Rectal smooth muscle tissue (tissue), 1 donor: Measurements from ENCODE around the gene CBL.
"Not testable (repeated sequence)": the region's sequence is repeated elsewhere in the genome, so short reads cannot be mapped to it uniquely, and the experiment has no call there.

ENCODE experiments used
- H3K27ac ChIP-seq: one replicate; pipeline ENCODE4 v1.7.0; 2013; ENCODE audit warnings: low read depth, low read length, inconsistent platforms
- H3K27me3 ChIP-seq: one replicate; pipeline ENCODE4 v1.7.0; 2013; ENCODE audit warnings: low read length; ENCODE audit not compliant: control insufficient read depth, insufficient read depth
- H3K36me3 ChIP-seq: one replicate; pipeline ENCODE4 v1.7.0; 2013; ENCODE audit warnings: low read length; ENCODE audit not compliant: control insufficient read depth, insufficient read depth
- H3K4me1 ChIP-seq: one replicate; pipeline ENCODE4 v1.7.0; 2013; ENCODE audit warnings: low read length; ENCODE audit not compliant: control insufficient read depth, insufficient read depth
- H3K4me3 ChIP-seq: one replicate; pipeline ENCODE4 v1.7.0; 2013; ENCODE audit warnings: low read length
- H3K9ac ChIP-seq: one replicate; pipeline ENCODE4 v1.7.0; 2013; ENCODE audit warnings: low read length

The CBL gene

DNA sequence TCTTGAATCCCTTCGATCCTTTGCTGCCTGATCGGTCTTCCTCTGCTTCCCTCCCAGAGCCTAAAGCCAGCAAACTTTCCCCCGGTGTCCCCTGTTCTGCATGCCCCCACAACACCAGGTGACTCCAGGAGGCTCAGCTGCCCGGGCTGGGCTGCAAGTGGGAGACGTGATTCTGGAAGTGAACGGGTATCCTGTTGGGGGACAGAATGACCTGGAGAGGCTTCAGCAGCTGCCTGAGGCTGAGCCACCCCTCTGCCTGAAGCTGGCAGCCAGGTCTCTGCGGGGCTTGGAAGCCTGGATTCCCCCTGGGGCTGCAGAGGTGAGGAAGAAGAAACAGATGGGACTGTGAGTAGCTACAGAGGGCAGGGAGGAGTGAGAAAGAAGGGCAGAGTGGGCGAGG lies 17.3 kb upstream of the CBL start:
- Histone ChIP-seq H3K4me1 (no peaks in the 10 kb centered on the region), H3K27ac (no peak overlapping the region), H3K9ac (no peak overlapping the region), H3K4me3 (no peak overlapping the region), H3K36me3 (no peaks in the 10 kb centered on the region), H3K27me3 (no peaks in the 10 kb centered on the region)

DNA sequence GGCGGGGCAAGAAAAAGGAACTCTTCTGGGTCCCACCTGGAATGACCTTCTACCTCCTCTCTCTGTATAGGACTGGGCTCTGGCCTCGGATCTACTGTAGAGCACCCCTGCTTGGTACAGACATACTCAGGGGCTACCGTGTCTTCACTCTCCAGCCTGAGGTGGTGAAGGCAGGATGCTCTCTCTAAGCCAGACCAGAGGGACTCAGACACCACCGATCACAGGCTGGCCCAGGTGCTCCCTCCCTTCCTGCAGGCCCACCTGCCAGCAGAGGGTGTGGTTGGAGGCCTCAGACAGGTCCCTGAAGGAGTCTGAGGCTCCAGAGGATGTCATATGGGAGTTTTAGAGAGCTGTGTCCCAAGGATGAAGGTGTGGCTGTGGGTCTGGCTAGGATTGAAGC lies 16.7 kb upstream of the CBL start:
- no peaks in the 10 kb centered on the region for H3K4me1 ChIP-seq

DNA sequence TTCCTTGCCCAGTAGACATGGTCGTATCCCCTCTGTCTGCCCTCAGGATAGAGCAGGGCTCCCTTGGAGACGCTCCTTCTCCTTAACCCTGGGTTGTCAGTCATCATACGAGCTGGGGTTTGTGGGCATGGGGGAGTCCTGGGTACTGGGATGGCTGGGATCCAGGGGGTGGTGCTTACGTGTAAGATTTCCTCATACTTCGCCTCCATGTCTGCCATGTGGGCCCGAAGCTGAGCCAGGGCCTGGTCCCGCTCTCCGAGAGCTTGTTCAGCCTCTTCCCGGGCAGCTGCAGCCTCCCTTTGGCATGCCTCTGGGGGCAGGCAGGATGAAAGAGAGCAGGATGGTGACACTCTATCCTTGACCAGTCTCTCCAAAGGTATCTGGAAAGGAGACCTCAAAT lies 15.6 kb upstream of the CBL start:
- H3K4me1 ChIP-seq: no peaks in the 10 kb centered on the region
- no peak overlapping the region for H3K9ac ChIP-seq
- no peak overlapping the region for H3K4me3 ChIP-seq
- H3K27me3 ChIP-seq: no peaks in the 10 kb centered on the region
- no peak overlapping the region for H3K27ac ChIP-seq
- H3K36me3 ChIP-seq: no peaks in the 10 kb centered on the region

More for the DNA sequence above, 16.7 kb upstream of the CBL start:
- no peak overlapping the region for H3K4me3 ChIP-seq
- H3K9ac ChIP-seq: no peak overlapping the region
- no peaks in the 10 kb centered on the region for H3K27me3 ChIP-seq
- H3K27ac ChIP-seq: no peak overlapping the region
- H3K36me3 ChIP-seq: no peaks in the 10 kb centered on the region

DNA sequence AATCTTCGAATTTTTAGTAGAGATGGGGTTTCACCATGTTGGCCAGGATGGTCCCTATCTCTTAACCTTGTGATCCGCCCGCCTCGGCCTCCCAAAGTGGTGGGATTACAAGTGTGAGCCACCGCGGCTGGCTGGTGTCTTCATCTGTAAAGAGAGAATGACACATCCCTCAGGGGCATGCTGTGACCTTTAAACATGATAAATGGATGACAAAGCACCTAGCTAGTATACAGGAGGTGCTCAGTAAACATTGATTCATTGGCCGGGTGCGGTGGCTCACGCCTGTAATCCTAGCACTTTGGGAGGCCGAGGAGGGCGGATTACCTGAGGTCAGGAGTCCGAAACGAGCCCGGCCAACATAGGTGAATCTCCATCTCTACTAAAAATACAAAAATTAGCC lies 14.9 kb upstream of the CBL start:
- not testable (repeated sequence) for H3K27me3 ChIP-seq, H3K4me1 ChIP-seq, H3K27ac ChIP-seq, H3K36me3 ChIP-seq, H3K9ac ChIP-seq, H3K4me3 ChIP-seq

GRCh38 chr11:119192111-119192510 lies 14.0 kb upstream of the CBL start:
- Histone ChIP-seq H3K36me3 (no peaks in the 10 kb centered on the region), H3K9ac (no peak overlapping the region), H3K27ac (no peak overlapping the region), H3K27me3 (no peaks in the 10 kb centered on the region), H3K4me3 (no peak overlapping the region), H3K4me1 (no peaks in the 10 kb centered on the region)

DNA sequence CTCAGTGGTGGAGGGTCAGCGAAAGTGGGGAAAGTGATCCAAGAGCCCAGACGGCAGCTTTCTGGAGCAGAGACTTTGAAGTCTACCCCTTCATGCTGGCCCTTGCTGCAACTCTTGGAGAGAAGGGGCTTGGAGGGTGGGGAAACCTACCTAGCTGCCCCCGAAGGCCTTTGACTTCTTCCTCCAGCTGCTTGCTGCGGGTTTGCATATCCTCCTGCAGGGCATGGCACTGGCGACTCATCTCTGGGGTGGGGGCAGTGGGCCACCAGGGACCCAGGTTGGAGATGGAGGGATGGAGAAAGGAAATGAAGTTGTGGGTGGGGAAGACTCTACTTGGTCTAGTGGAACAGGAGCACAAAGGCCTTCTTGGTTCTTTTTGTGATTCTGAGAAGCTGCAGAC lies 13.1 kb upstream of the CBL start:
- H3K27ac ChIP-seq: no peak overlapping the region
- no peak overlapping the region for H3K9ac ChIP-seq
- no peak overlapping the region for H3K4me3 ChIP-seq
- H3K36me3 ChIP-seq: no peaks in the 10 kb centered on the region
- no peaks in the 10 kb centered on the region for H3K4me1 ChIP-seq
- H3K27me3 ChIP-seq: no peaks in the 10 kb centered on the region

DNA sequence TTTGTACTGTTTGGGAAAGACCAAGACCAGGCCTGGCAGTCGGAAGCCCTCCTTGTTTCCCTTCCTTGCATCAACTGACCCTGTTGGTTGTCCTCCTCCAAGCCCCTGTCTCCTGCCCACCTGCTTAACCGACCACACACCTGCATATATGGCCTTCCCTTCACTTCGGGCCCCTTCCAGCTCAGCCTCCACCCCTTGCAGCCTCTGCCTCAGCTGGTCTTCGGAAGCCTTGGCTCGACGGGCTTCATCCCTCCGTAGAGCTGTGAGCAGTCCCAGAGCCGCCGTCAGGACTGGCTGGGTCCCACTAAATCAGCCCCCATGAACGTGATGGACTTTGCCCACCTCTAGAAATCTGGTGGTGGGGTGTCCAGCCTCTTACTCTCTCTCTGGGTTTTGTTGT lies 12.5 kb upstream of the CBL start:
- H3K4me1 ChIP-seq: no peaks in the 10 kb centered on the region
- no peak overlapping the region for H3K9ac ChIP-seq
- no peak overlapping the region for H3K4me3 ChIP-seq
- H3K27me3 ChIP-seq: no peaks in the 10 kb centered on the region
- no peaks in the 10 kb centered on the region for H3K36me3 ChIP-seq
- no peak overlapping the region for H3K27ac ChIP-seq

- Histone ChIP-seq H3K4me3 (no peak overlapping the region), H3K4me1 (no peaks in the 10 kb centered on the region), H3K27me3 (no peaks in the 10 kb centered on the region), H3K27ac (no peak overlapping the region), H3K9ac (no peak overlapping the region), H3K36me3 (no peaks in the 10 kb centered on the region)
These were observed 11.2 kb upstream of the CBL start for GRCh38 chr11:119194811-119195440.

- Histone ChIP-seq H3K36me3 (no peaks in the 10 kb centered on the region), H3K27ac (no peak overlapping the region), H3K4me3 (no peak overlapping the region), H3K27me3 (no peaks in the 10 kb centered on the region), H3K4me1 (no peaks in the 10 kb centered on the region), H3K9ac (no peak overlapping the region)
These were observed 10.5 kb upstream of the CBL start for GRCh38 chr11:119195680-119196079.

- Histone ChIP-seq H3K9ac (no peak overlapping the region), H3K27ac (no peak overlapping the region), H3K27me3 (no peaks in the 10 kb centered on the region), H3K36me3 (no peaks in the 10 kb centered on the region), H3K4me1 (no peaks in the 10 kb centered on the region), H3K4me3 (no peak overlapping the region)
These were observed 9.2 kb upstream of the CBL start for GRCh38 chr11:119196833-119197483.

- no peaks in the 10 kb centered on the region for H3K27me3 ChIP-seq
- no peak overlapping the region for H3K9ac ChIP-seq
These were observed 7.2 kb upstream of the CBL start for GRCh38 chr11:119198925-119199324.

DNA sequence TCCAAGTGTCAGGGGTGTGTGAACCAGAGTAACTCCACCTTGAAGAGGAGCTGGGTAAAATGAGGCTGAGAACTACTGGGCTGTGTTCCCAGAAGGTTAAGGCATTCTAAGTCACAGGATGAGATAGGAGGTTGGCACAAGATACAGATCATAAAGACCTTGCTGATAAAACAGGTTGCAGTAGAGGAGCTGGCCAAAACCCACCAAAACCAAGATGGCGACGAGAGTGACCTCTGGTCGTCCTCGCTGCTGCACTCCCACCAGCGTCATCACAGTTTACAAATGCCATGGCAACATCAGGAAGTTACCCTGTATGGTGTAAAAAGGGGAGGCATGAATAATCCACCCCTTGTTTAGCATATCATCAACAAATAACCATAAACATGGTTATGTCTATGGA lies 4.9 kb upstream of the CBL start:
- not testable (repeated sequence) for H3K36me3 ChIP-seq, H3K27ac ChIP-seq, H3K27me3 ChIP-seq, H3K9ac ChIP-seq, H3K4me3 ChIP-seq, H3K4me1 ChIP-seq

More at GRCh38 chr11:119198925-119199324, 7.2 kb upstream of the CBL start:
- Histone ChIP-seq H3K36me3 (no peaks in the 10 kb centered on the region), H3K4me1 (no peaks in the 10 kb centered on the region), H3K4me3 (no peak overlapping the region), H3K27ac (no peak overlapping the region)

DNA sequence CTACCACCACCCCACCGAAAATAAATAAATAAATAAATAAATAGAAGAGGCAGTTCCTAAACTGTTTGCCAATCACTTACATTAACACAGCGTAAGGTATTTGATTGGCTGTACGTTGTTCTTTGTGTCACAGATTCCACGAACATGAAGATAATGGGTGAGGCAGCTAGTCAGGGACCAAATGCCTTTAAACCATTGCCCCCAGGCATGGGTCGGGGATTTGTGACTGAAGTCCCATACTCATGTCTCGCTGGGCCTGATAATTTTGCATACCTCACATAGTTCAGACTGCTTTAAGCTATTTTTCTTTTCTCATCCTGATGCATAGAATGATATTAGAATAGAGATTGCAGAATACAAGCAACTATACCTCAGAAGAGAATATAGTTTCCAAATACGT lies 3.6 kb upstream of the CBL start:
- no peak overlapping the region for H3K9ac ChIP-seq
- no peaks in the 10 kb centered on the region for H3K27me3 ChIP-seq
- peaks cover 6% of the 10 kb centered on the region for H3K4me1 ChIP-seq

More for the DNA sequence above, 3.6 kb upstream of the CBL start:
- H3K36me3 ChIP-seq: no peaks in the 10 kb centered on the region
- H3K4me3 ChIP-seq: no peak overlapping the region
- no peak overlapping the region for H3K27ac ChIP-seq
